ENCODE results near the gene FOXL3. TPM values are rescaled to one million over a fixed set of nuclear protein-coding genes. Genes with fewer than 3 reads are reported as not detected.

FOXL3 gene
- polyA plus RNA-seq, 6 donors from 2014 or later: not detected

DNA sequence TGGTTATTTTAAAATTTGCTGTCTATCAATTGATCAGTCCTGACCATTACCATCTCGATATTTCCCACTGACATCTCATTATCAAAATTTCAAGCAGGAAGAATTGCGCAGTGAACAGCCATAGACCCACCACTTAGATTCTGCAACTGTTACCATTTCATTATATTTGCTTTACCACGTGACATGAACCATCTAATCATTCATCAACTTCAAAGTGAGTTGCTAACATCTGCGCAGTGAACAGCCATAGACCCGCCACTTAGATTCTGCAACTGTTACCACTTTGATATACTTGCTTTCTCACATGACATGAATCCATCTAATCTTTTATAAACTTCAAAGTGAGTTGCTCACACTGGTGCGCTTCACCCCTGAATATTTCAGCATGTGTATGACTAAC is 22.5 kb downstream of the FOXL3 start:
- ATAC-seq (ENCODE audit: low read depth in 2 of 2) (no peak), DNase-seq (no peak)
- no peak overlapping the region for H3K4me3 Mint-ChIP-seq
- no peaks in the 10 kb centered on the region for H3K4me1 Mint-ChIP-seq
- H3K36me3 Mint-ChIP-seq: peaks cover 0 to 5% of the 10 kb centered on the region in 2 donors
- peaks cover 34 to 47% (median 46%) of the 10 kb centered on the region in 3 donors for H3K27me3 Mint-ChIP-seq
- H3K9me3 Mint-ChIP-seq: peaks cover 5 to 28% (median 9%) of the 10 kb centered on the region in 7 donors
- no peak overlapping the region for H3K27ac Mint-ChIP-seq

DNA sequence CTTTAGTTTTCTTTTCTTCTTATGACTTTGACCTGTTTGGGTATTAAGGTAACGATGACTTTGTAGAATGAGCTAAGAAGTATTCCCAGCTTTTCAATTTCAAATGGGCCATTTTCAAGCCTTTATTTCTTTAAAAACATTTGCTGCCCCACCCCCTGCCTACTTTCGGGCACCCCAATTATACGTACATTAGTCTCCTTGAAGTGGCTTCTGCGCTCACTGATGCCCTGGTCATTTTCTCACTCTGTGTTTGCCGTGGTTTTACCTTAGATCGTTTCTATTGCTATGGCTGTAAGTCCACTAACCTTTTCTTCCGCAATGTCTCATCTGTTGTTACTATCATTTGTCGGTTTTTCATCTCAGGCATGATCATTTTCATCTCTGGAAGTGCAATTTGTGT is 24.9 kb downstream of the FOXL3 start:
- peaks cover 0 to 11% (median 5%) of the 10 kb centered on the region in 7 donors for H3K9me3 Mint-ChIP-seq
- H3K4me3 Mint-ChIP-seq: no peak overlapping the region
- no peak overlapping the region for H3K27ac Mint-ChIP-seq
- peaks cover 40 to 71% (median 64%) of the 10 kb centered on the region in 3 donors for H3K27me3 Mint-ChIP-seq
- ATAC-seq (ENCODE audit: low read depth in 2 of 2) (no peak), DNase-seq (no peak)
- no peaks in the 10 kb centered on the region for H3K36me3 Mint-ChIP-seq
- no peaks in the 10 kb centered on the region for H3K4me1 Mint-ChIP-seq

DNA sequence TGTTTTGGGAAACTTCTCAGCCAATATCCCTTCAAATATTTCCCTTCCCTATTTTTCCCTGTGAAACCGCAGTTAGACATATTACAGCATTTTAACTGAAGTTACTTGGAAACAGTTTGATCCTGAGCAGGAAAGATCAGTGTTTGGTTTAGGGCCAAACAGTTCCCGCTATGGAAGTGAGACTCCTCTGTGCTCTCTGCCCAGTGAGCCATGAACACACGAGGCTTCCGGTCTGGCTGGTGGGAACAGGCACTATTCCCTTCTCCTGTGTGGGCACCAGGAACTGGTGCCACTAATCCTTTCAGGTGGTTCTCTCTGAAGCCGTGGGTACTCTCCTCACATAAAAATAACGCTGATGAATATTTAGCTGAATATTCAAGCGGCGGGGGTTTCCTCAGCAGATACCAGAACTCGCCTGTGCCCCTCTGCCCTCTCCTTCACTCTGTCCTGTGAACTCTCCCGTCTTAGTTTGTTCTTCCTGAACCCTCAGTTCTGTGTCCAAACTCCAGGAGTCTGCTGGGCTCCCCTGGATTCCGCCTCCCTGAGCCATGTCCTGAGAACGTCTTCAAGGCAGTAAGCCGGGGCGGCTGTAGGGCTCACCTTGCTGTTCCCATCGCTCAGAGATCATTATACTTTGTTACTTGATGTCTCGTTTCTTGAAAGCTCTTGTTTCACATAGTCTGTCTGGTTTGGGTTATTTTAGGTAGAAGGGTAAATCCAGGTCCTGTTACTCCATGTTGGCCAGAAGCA is 25.7 kb downstream of the FOXL3 start:
- no peaks in the 10 kb centered on the region for H3K4me1 Mint-ChIP-seq
- peaks cover 0 to 11% (median 5%) of the 10 kb centered on the region in 7 donors for H3K9me3 Mint-ChIP-seq
- H3K27ac Mint-ChIP-seq: no peak overlapping the region
- H3K36me3 Mint-ChIP-seq: no peaks in the 10 kb centered on the region
- DNase-seq (no peak), ATAC-seq (ENCODE audit: low read depth in 2 of 2) (no peak)
- peaks cover 40 to 79% (median 70%) of the 10 kb centered on the region in 3 donors for H3K27me3 Mint-ChIP-seq
- no peak overlapping the region for H3K4me3 Mint-ChIP-seq

- ATAC-seq (ENCODE audit: low read depth in 2 of 2) (no peak), DNase-seq (no peak)
- H3K27me3 Mint-ChIP-seq: peaks cover 34 to 73% (median 58%) of the 10 kb centered on the region in 3 donors
- no peak overlapping the region for H3K27ac Mint-ChIP-seq
- peaks cover 0 to 7% (median 2%) of the 10 kb centered on the region in 3 donors for H3K4me1 Mint-ChIP-seq
- no peak overlapping the region for H3K4me3 Mint-ChIP-seq
- H3K36me3 Mint-ChIP-seq: no peaks in the 10 kb centered on the region
- H3K9me3 Mint-ChIP-seq: peaks cover 0 to 11% (median 4%) of the 10 kb centered on the region in 7 donors
These were observed 27.9 kb downstream of the FOXL3 start for GRCh38 chr7:317643-318405.

GRCh38 chr7:318476-318875 is 28.5 kb downstream of the FOXL3 start:
- no peak for DNase-seq
- H3K4me3 Mint-ChIP-seq: no peak overlapping the region
- no peak overlapping the region for H3K27ac Mint-ChIP-seq
- H3K9me3 Mint-ChIP-seq: peaks cover 0 to 11% (median 4%) of the 10 kb centered on the region in 7 donors
- peaks cover 31 to 72% (median 58%) of the 10 kb centered on the region in 3 donors for H3K27me3 Mint-ChIP-seq
- no peak for ATAC-seq (ENCODE audit: low read depth in 2 of 2)
- H3K4me1 Mint-ChIP-seq: peaks cover 0 to 7% (median 2%) of the 10 kb centered on the region in 3 donors
- no peaks in the 10 kb centered on the region for H3K36me3 Mint-ChIP-seq

DNA sequence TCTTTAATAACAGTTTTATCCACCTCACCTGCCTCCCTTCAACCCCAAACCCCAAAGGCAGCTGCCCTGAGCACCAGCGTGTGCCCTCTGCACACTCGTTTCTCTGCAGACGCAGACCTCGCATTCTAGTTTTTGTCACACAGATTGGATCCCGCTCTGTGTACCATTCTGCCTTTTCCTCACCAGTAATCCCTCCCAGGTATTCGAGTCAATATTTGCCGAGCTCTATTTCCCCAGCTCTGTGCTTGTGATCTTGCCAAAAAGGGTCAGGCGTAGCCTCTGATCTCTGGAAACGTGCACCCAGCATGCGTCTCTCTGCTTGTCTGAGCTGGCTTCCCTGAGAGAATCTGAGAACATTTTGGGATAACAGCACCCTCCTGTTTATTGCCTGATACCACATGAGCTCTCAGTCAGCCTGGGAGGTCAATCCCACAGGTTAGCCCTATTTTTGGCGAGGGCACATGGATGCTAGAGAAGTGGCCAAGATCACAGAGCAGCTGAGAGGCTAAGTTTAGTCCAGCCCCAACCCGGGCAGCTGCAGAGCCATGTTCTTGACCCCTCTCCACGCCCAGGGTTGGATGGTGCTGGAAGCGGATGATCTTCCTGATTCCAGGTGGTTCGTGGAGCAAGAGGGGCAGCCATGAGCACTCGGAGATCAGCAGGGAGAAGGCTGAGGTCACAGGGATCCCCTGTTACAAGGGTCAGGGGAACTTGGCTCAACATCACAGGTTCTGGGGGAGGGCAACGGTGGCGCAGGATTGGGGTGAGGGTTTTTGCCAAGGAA is 29.1 kb downstream of the FOXL3 start:
- H3K9me3 Mint-ChIP-seq: peaks cover 0 to 11% (median 4%) of the 10 kb centered on the region in 7 donors
- no peaks in the 10 kb centered on the region for H3K36me3 Mint-ChIP-seq
- no peak for ATAC-seq (ENCODE audit: low read depth in 2 of 2)
- H3K4me1 Mint-ChIP-seq: peaks cover 0 to 7% (median 2%) of the 10 kb centered on the region in 3 donors
- H3K27me3 Mint-ChIP-seq: peaks cover 26 to 66% (median 53%) of the 10 kb centered on the region in 3 donors
- no peak for DNase-seq
- H3K4me3 Mint-ChIP-seq: no peak overlapping the region
- H3K27ac Mint-ChIP-seq: peak overlapping the region in 1 of 6 donors; percentile 16

DNA sequence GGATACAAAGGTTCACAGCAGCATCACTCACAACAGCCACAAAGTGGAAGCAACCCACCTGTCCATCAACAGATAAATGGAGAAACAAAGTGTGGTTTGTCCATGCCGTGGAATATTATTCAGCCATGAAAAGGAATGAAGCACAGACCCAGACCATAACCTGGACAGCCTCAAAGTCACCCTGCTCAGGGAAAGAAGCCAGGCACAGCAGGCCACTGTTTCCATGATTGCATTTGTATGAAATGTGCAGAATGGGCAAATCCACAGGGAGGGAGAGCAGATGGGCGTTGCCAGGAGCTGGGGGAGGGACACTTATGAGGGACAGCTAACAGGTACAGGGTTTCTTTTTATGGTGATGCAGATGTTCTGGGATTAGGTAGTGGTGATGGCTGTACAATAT is 30.3 kb downstream of the FOXL3 start:
- Mint-ChIP-seq H3K9me3 (peaks cover 0 to 5% (median 0%) of the 10 kb centered on the region in 7 donors), H3K36me3 (no peaks in the 10 kb centered on the region), H3K27ac (no peak overlapping the region), H3K27me3 (peaks cover 20 to 57% (median 45%) of the 10 kb centered on the region in 3 donors), H3K4me1 (peaks cover 0 to 7% (median 2%) of the 10 kb centered on the region in 3 donors), H3K4me3 (no peak overlapping the region)
- no peak for DNase-seq
- ATAC-seq (ENCODE audit: low read depth in 2 of 2): no peak

GRCh38 chr7:322111-322671 is 32.2 kb downstream of the FOXL3 start:
- H3K27me3 Mint-ChIP-seq: peaks cover 11 to 47% (median 44%) of the 10 kb centered on the region in 3 donors
- peaks cover 0 to 7% (median 0%) of the 10 kb centered on the region in 7 donors for H3K9me3 Mint-ChIP-seq
- H3K27ac Mint-ChIP-seq: peak overlapping the region in 1 of 6 donors; percentile 68
- no peak overlapping the region for H3K4me3 Mint-ChIP-seq
- DNase-seq (peak; percentile 78), ATAC-seq (ENCODE audit: low read depth in 2 of 2) (peak; percentile 96 to 97)
- H3K4me1 Mint-ChIP-seq: peaks cover 0 to 7% (median 2%) of the 10 kb centered on the region in 3 donors
- H3K36me3 Mint-ChIP-seq: peaks cover 0 to 7% of the 10 kb centered on the region in 2 donors

DNA sequence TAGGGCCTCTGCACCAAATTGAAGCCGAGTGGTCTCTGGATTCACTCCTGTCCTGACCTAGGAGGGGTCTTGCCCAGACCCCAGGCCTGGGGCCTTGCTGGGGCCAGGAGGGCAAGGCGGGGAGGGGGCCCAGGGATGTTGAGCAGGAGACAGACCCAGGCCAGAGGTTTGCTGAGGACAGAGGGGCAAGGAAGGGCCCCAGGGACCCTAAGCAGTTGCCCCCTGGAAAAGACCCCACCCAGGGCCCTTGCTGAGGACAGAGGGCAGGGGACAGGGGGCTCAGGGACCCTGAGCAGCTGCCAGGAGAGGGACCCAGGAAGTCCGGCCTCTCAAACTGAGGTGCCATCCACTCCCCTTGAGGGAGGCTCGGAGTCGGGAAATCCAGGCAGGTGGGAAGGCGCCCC is 32.7 kb downstream of the FOXL3 start:
- no peak overlapping the region for H3K4me3 Mint-ChIP-seq
- ATAC-seq (ENCODE audit: low read depth in 2 of 2) (no peak), DNase-seq (no peak)
- H3K9me3 Mint-ChIP-seq: peaks cover 0 to 7% (median 0%) of the 10 kb centered on the region in 7 donors
- H3K4me1 Mint-ChIP-seq: peaks cover 0 to 7% (median 2%) of the 10 kb centered on the region in 3 donors
- H3K27ac Mint-ChIP-seq: no peak overlapping the region
- H3K27me3 Mint-ChIP-seq: peaks cover 11 to 47% (median 44%) of the 10 kb centered on the region in 3 donors
- H3K36me3 Mint-ChIP-seq: peaks cover 0 to 7% of the 10 kb centered on the region in 2 donors

DNA sequence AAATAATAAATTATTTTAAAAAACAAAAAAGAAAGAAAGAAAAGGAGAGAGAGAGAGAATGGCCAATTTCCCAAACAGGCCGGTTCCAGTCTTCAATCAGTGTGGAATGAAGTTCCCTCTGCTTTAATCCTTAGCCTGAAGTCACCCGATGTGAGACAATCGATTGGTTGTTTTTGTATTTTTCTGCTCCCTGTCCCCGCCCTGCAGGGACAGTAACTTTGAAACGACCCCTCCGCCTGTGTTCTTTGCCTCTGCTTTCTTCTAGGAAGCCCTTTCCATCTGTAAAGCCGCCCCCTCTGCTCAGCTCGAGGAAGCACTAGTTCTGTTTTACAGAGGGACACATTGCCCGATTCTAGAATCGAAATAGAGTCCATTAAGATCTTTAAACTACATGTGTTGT is 33.4 kb downstream of the FOXL3 start:
- DNase-seq (no peak), ATAC-seq (ENCODE audit: low read depth in 2 of 2) (no peak)
- H3K27me3 Mint-ChIP-seq: peaks cover 6 to 47% (median 44%) of the 10 kb centered on the region in 3 donors
- peaks cover 0 to 7% (median 2%) of the 10 kb centered on the region in 3 donors for H3K4me1 Mint-ChIP-seq
- no peak overlapping the region for H3K4me3 Mint-ChIP-seq
- peak overlapping the region in 1 of 6 donors; percentile 54 for H3K27ac Mint-ChIP-seq
- peaks cover 0 to 7% (median 0%) of the 10 kb centered on the region in 7 donors for H3K9me3 Mint-ChIP-seq
- peaks cover 0 to 7% of the 10 kb centered on the region in 2 donors for H3K36me3 Mint-ChIP-seq

DNA sequence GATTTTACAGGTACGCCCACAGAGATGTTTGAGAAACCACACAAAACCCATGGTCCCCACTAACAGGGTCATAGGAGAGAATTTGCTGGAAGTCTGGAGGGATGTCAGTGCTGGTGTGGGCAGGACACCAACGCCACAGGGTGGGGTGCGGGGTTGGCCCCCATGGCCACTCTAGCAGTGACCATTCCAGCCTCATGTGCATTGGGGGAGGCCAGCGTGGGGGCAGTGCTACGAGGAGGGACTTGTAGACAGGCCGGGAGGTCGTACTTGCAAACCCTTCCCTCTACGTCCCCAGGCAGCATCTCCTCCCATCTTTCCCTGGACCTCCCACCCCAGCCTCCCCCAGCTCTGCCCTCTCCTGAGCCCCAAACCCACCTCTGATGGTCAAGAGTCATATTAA is 34.0 kb downstream of the FOXL3 start:
- Mint-ChIP-seq H3K4me1 (peaks cover 0 to 7% (median 2%) of the 10 kb centered on the region in 3 donors), H3K27ac (no peak overlapping the region), H3K27me3 (peaks cover 0 to 44% (median 42%) of the 10 kb centered on the region in 3 donors), H3K4me3 (peak overlapping the region in 1 of 8 donors; percentile 22), H3K9me3 (peaks cover 0 to 7% (median 0%) of the 10 kb centered on the region in 7 donors), H3K36me3 (peaks cover 0 to 7% of the 10 kb centered on the region in 2 donors)
- DNase-seq: no peak
- ATAC-seq (ENCODE audit: low read depth in 2 of 2): no peak

DNA sequence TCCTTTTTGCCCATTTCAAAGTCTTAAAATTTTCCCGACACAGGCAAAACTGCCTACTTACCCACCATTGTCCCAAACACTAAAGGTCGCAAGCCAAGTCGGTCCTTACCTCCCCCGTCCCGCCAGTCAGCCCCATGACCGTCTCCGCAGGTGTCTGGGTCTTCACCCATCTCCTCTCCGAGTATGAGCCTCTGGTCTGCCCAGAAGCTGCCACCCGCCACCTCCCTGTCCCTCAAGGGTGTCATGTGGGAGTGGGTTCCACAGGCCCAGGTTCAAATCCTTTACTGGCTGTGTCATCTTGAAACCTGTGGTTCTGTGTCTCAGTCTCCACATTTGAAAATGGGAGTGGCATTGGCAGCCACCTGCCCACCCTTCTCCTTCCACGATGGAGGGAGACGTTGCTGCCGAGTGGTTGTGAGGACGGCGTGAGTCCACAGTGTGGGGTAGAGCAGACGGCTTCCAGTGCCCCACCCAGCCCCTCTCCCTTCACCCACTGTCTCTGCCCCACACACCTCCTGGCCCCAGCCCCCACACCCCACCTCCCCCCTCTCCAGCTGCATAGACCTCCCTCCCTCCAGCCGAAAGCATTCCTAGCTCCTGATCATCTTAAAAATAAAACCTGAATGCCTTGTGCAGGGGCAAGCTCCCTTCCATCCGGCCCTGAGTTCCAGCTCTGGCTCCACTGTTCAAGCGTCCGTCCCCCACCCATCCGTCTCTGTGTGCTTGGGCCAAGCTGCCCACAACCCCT is 35.3 kb downstream of the FOXL3 start:
- Mint-ChIP-seq H3K27ac (no peak overlapping the region), H3K4me1 (peaks cover 0 to 7% (median 2%) of the 10 kb centered on the region in 3 donors), H3K27me3 (peaks cover 0 to 39% (median 34%) of the 10 kb centered on the region in 3 donors), H3K4me3 (no peak overlapping the region), H3K9me3 (peaks cover 0 to 7% (median 0%) of the 10 kb centered on the region in 7 donors), H3K36me3 (peaks cover 0 to 7% of the 10 kb centered on the region in 2 donors)
- DNase-seq (no peak), ATAC-seq (ENCODE audit: low read depth in 2 of 2) (no peak)

Data from naive B cell (primary cell).